Measurements from ENCODE around the gene UVSSA.

The UVSSA gene

GRCh38 chr4:1396806-1397455, 49.9 kb downstream of the UVSSA start:
- H3K27me3 Mint-ChIP-seq (ENCODE audit: low read depth): peaks cover 47% of the 10 kb centered on the region
- TF ChIP-seq CTCF (IDR thresholded peaks at IDR 0.05; ENCODE audit: unreplicated experiment in 3 of 3): no peak

GRCh38 chr4:1398681-1399507, 51.9 kb downstream of the UVSSA start:
- Mint-ChIP-seq H3K27me3 (ENCODE audit: low read depth) (peaks cover 62% of the 10 kb centered on the region), H3K27ac (no peak overlapping the region), H3K36me3 (ENCODE audit: low read depth) (peaks cover 24% of the 10 kb centered on the region), H3K4me3 (no peak overlapping the region), H3K9me3 (peaks cover 21% of the 10 kb centered on the region), H3K4me1 (no peaks in the 10 kb centered on the region)
- no peak for TF ChIP-seq CTCF (IDR thresholded peaks at IDR 0.05; ENCODE audit: unreplicated experiment in 3 of 3)

More at GRCh38 chr4:1396806-1397455, 49.9 kb downstream of the UVSSA start:
- no peak overlapping the region for H3K27ac Mint-ChIP-seq
- H3K4me3 Mint-ChIP-seq: no peak overlapping the region
- peaks cover 24% of the 10 kb centered on the region for H3K36me3 Mint-ChIP-seq (ENCODE audit: low read depth)
- peaks cover 21% of the 10 kb centered on the region for H3K9me3 Mint-ChIP-seq
- no peaks in the 10 kb centered on the region for H3K4me1 Mint-ChIP-seq

GRCh38 chr4:1399508-1400190, 52.6 kb downstream of the UVSSA start:
- H3K9me3 Mint-ChIP-seq: peaks cover 21% of the 10 kb centered on the region
- no peaks in the 10 kb centered on the region for H3K4me1 Mint-ChIP-seq
- H3K4me3 Mint-ChIP-seq: no peak overlapping the region
- peaks cover 68% of the 10 kb centered on the region for H3K27me3 Mint-ChIP-seq (ENCODE audit: low read depth)
- peaks cover 24% of the 10 kb centered on the region for H3K36me3 Mint-ChIP-seq (ENCODE audit: low read depth)
- no peak overlapping the region for H3K27ac Mint-ChIP-seq
- no peak for TF ChIP-seq CTCF (IDR thresholded peaks at IDR 0.05; ENCODE audit: unreplicated experiment in 3 of 3)

- H3K27me3 Mint-ChIP-seq (ENCODE audit: low read depth): peaks cover 75% of the 10 kb centered on the region
- H3K4me1 Mint-ChIP-seq: no peaks in the 10 kb centered on the region
- H3K9me3 Mint-ChIP-seq: peaks cover 20% of the 10 kb centered on the region
- H3K27ac Mint-ChIP-seq: no peak overlapping the region
- H3K4me3 Mint-ChIP-seq: no peak overlapping the region
- no peak for TF ChIP-seq CTCF (IDR thresholded peaks at IDR 0.05; ENCODE audit: unreplicated experiment in 3 of 3)
- peaks cover 22% of the 10 kb centered on the region for H3K36me3 Mint-ChIP-seq (ENCODE audit: low read depth)
Observed at GRCh38 chr4:1400191-1400805, 53.3 kb downstream of the UVSSA start.

- H3K27me3 Mint-ChIP-seq (ENCODE audit: low read depth): peaks cover 77% of the 10 kb centered on the region
- no peak overlapping the region for H3K27ac Mint-ChIP-seq
- H3K4me1 Mint-ChIP-seq: no peaks in the 10 kb centered on the region
- no peak for TF ChIP-seq CTCF (IDR thresholded peaks at IDR 0.05; ENCODE audit: unreplicated experiment in 3 of 3)
- H3K4me3 Mint-ChIP-seq: no peak overlapping the region
- H3K36me3 Mint-ChIP-seq (ENCODE audit: low read depth): peaks cover 16% of the 10 kb centered on the region
- peaks cover 15% of the 10 kb centered on the region for H3K9me3 Mint-ChIP-seq
Observed at GRCh38 chr4:1400831-1401408, 53.9 kb downstream of the UVSSA start.
